ACHN (cell line): ENCODE data around the gene DST.

ENCODE experiments used
- DNase-seq: peaks from one replicate; pipeline ENCODE4 v3.0.0-alpha.2; 2015
- in situ Hi-C: cut with HindIII; loops from 2 replicates; pipeline ENCODE4 v1.10.0; 2017; ENCODE audit warnings: low sequenced_read_pairs, low pct_ligation_motif_present, low pct_unique_long_range_greater_than_20kb

Gene DST

DNA sequence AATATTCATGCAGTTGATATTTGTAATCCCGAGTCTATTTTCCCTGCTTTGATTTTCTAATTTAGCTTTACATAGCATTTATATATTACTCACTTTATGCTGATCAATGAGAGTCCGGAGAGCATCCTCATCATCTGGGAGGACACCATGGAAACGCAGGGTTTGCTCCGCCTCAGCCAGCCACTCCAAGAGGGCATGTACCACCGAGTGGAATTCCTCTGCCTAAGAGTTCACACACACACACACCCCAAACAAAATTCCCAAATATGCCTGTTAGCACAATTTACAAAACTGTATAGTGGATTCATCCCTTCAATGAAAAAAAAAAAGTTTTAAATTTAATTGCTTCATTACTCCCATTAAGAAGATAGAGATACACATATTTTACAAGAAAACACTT, 160.7 kb downstream of the DST start:
- in situ Hi-C loops: no loop called here

DNA sequence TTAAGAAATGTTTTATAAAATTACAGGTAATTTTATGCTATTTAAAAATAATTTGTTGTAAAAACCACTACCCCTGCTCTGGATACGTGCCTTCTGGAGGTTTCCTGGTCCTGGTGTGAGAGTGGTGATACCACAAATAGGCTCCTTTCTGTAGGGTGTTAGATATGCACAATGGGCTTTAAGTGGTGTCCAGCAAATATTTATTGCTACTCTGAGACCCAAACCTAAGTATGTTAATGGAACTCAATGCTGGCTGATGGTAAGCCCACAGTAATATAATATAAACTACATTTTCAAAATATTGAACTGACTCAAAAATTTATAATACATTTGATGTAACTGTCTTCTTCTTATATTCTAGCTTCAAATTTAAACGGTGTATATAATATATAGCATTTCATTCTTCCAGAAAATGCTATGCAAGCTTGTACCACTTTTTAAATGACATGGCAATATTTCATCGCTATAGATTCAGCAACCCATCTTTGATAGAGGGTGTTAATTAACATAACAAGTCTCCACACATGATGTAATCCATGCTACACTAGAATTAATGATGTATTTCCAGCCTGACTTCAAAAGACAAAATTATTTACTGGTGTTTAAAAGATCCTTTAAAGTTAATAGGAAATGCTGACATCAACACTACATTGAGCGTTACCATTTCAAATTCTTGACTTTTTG, 161.9 kb downstream of the DST start:
- DNase-seq: no peak
- in situ Hi-C loops: no loop called here

More for the DNA sequence above, 160.7 kb downstream of the DST start:
- no peak for DNase-seq

DNA sequence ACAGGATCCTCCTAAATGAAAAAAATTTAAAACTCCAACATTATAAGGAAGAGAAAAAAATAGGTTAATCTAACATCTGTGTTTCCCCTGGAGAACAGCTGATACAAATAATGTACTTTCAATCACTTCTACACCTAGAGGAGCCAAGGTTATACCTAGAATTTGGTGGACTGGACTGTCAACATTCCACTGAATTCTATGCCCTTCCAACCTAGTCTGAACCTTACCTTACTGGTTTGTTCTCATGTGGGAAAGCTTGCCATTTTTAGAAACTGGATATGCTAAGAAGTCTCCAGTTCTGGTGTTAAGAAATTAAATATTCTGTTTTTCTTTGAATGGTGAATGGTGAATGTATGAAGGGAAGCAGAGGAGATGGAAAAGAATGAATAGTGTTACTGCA, 162.4 kb downstream of the DST start:
- no peak for DNase-seq
- in situ Hi-C loops: no loop called here

DNA sequence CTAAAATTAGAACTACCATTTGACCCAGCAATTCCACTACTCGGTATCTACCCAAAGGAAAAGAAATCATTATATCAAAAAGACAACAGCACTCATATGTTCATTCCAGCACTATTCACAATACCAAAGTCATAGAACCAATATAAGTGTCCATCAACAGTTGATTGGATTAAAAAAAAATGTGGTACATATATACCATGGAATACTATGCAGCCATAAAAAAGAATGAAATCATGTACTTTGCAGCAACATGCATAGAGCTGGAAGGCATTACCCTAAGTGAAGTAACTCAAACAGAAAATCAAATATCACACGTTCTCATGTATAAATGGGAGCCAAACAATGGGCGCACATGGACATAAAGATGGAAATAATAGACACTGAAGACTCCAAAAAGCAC, 163.3 kb downstream of the DST start:
- in situ Hi-C loops: no loop called here
- DNase-seq: no peak

DNA sequence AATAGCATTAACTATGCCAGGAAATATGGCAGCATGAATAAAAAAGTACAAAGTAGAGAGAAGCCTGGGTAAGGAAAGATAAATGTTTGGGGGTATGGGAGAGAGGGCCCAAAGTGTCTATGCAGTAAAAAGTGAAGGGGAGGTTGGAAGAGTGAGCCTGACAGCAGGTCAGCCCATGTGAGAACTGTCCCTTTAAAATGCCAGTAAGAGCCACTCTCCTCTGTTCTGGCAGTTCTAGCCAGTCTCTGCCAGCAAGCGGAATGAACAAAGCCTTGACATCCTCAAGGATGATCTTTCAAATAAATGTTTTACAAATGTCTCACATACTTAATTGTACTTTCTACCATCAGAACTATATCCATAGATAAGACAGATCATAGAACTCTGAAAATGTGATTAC, 164.5 kb downstream of the DST start:
- no peak for DNase-seq
- in situ Hi-C loops: no loop called here

DNA sequence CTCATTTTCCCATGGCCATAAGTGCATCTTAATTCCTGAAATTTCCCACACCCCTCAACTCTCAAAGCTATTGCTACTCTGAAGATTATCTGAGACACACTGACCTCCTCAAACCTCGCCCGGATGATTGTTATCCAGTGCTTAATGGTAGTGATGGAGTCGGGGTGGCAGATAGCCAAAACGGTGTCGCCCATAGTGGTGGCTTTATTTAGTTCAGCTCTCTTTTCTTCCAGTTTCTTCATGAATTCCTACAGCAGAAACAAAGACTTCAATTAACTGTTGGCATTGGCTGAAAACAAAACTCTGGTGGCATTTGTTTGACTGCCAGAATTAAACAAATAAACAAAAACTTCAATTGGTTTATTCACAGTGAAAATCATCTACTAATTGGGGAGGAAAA, 165.4 kb downstream of the DST start:
- in situ Hi-C loops: no loop called here
- DNase-seq: no peak

DNA sequence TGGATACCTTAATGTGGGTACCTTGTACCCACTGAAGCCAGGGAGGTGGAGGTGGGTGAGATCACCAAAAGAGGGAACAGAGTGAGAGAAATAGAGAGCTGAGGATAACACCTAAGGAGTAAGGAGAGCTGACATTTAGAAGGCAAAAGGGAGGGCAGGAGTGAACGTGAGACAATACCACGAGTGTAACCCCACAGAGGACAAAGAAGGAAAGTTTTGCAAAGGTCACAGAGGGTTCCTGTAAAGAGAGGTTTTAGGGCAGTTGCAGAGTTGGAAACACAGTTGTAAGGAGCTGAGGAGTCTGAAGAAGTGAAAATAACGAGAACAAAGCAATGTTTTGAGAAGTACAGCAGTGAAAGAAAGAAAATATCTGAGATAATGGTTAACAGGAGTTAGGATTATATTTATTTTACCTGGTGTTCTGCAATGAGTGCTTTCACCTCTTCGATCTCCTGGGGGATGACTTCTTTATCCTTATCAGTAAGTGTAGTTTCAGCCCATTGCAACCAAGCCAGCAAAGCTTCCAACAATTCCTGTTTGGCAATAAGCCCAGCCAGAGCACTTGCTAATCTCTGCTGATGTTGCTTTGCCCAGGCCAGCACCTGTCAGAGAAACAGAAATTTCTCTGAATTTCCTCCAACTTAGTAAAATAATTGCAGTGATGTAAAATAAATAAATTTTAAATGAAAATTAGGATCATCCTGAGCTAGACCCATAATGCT, 166.8 kb downstream of the DST start:
- in situ Hi-C loops: no loop called here
- DNase-seq: peak; percentile 42

DNA sequence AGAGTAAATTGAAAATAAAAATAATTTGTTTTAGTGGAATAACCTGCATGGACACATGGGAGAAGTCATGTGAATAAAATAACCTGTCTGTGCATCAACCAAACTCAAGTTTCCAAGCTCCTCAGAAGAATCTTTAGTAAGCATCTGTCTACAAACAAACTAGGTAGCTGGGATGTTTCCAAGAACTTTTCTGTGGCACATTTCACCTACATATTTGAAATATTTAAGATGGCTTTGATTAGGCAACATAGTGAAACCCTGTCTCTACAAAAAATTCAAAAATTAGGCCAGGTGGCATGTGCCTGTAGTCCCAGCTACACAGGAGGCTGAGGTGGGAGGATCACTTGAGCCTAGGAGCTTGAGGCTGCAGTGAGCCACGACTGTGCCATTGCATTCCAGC, 168.2 kb downstream of the DST start:
- in situ Hi-C loops: loop anchor here (25.0 kb wide), 1 partner anchor 112 kb away; no protein-coding TSS in a partner anchor
- no peak for DNase-seq

DNA sequence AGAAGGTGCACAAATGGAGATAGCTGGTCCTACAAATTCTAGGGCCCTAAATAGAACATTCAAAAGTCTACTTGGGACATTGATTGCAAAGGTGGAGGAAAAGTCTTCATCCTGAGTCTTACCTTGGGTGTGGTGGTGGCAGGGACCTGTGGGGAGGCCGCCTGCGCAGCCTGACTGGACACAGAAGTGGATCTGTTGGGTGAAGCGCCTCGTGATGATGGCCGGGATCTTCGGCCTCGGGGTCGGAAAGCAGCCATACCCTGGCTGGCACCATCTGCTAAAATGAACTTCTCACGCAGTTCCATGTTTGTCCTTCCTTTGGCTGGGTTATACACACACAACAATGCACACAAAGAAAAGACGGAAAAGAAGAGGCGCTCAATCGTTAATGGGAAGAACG, 179.2 kb downstream of the DST start:
- in situ Hi-C loops: loop anchor here (25.0 kb wide), 1 partner anchor 101 kb away; no protein-coding TSS in a partner anchor
- no peak for DNase-seq

DNA sequence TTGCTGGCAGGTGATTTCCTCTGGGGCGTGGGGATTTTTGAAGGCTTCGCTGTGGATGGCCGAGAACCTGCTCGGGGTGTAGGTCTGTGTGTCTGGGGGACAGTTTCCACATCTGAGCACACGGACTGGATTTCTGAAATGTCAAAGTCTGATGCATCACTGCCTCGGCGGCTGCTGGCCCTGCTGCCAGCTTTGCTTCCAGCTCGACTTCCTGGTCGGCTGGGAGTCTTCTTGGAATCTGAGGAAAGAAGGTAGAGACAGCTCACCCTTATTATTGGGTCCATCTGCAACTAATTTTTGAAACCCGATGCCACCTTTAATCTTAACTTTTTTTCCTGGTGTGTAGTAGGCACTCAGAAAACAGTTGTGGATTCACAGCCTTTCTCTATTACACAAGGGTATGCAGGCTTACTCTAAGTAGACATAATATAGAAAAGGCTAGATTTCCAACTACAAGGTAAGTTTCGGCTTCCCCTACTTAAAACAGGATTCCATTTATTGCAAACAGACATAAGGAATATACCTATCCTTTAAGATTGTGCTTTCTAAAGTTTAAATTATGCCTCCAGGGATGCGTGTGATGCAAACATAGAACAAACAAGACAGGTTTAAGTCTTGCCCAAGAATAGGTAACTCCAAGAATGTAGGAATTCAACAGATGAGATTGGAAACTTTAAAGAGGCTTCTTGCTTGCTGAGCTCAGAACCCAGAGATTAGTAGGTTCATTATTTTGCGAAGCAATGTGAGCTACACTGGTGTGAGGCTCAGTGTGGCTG, 183.5 kb downstream of the DST start:
- in situ Hi-C loops: loop anchor here (25.0 kb wide), 1 partner anchor 97 kb away; no protein-coding TSS in a partner anchor
- no peak for DNase-seq

DNA sequence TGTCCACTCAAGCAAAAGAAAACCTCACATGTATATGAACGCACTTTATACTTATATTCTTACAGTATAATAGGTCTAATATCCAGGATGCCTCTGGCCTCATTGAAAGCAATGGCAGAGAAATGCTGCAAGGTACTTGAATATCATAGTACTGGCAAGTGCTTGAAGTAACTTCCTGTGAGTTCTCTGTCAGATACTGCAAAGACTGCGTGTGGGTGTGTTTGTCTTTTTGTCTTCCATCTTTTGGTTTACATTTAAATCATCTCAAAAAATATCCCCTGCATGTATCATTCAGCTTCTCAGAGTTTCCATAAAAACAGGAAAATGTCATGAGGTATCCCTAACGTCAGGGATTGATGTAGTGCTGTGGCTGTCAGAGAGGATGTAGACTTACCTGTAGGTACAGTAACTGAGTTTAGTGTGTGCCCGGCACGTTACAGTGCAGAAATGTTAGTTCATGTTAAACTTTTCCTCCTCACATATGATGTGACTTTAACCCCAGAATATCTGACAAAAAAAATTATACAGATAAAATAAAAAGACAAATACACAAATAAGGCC, 184.3 kb downstream of the DST start:
- DNase-seq: no peak
- in situ Hi-C loops: loop anchor here (25.0 kb wide), 1 partner anchor 96 kb away; no protein-coding TSS in a partner anchor

DNA sequence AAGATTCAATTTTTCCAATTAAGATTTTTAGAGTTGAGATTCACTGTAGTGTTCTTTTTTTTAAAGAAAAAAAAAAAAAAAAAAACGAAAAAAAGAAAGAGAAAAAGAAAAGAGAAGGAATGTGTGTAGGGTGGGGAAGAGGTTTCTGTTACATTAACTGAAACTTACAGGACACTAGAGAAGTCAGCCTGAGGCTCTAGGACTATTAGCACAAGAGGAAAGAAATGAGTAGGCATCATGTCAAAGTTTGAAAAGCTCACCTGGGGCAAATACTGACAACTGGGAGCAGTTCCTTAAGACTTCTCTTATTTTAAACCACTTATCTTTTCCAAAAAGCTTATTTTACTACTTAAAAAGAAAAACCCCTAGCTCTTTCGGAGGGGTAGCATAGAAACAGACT, 185.9 kb downstream of the DST start:
- DNase-seq: no peak
- in situ Hi-C loops: loop anchor here (25.0 kb wide), 1 partner anchor 94 kb away; no protein-coding TSS in a partner anchor

DNA sequence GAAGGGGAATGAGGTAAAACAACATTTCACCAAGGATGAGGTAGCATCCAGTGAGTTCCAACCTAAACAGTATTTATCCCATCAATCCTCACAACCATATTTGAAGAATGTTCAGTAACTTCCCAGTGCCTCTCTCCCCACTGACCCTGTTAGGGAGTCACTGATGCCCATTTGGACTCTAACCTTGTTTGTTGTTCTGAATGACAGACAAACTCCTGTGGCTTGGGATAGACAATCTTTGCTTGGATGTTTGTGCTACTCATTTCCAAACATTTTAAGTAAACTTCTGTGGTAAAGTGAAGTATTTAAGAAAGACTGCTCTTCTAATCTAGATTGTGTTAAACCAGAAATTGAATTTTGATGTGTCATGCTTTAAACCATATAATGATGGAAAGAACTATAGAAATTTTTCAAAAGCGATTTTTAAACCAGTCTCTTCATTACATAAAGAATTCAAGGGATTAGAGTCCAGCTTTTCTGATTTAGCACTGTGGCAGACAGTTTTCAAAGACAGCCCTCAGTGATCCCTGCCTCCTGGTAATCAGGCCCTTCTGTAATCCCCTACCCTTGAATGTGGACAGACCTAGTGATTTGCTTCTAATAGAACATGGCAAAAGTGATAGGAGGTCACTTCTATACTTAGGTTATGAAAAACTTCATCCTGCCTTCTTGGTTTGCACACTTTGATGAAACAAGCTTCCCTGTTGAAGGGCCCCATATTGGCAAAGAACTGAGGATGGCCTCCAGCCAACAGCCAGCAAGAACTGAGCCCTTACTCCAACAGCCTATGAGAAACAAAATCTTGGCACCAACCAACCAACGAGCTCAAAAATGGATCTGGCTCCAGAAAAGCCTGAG, 191.6 kb downstream of the DST start:
- in situ Hi-C loops: loop anchor here (25.0 kb wide), 1 partner anchor 89 kb away; no protein-coding TSS in a partner anchor
- no peak for DNase-seq

DNA sequence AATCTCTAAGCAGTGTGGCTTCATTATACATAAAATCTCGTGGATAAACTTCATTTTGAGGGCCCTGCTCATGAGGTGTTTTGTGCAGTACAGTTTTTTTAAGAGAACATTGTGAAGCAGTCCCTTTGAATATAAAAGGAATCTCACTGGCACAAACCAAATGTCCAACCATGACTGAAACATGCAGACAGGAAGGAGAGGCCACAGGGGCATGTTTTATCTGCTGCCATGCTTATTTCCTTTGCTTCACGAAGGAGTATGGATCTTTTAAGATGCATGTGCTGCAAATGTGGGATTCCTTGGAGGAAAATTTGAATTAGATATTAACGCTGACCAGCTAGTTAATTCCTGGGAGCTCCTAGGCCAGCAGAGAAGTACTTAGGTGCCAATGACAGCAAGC, 192.3 kb downstream of the DST start:
- no peak for DNase-seq
- in situ Hi-C loops: loop anchor here (25.0 kb wide), 1 partner anchor 88 kb away; no protein-coding TSS in a partner anchor

DNA sequence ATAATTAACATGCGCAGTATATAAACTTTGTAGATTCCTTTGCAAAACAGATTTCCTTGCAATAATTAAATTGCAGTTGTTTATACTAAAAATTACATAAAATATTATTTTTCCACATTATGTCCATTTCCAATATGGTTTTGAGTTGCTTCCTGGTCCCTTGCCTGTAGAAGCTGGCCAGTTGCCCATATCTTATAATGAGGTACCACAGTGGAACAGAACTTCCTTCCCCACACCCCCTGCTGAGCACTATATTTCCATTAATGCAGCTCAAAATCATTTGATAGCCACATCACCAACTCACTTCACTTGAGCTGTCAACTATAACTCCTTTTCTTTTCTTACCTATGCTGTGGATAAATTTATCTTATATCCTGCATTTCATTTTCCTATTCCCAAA, 194.6 kb downstream of the DST start:
- no peak for DNase-seq
- in situ Hi-C loops: no loop called here

DNA sequence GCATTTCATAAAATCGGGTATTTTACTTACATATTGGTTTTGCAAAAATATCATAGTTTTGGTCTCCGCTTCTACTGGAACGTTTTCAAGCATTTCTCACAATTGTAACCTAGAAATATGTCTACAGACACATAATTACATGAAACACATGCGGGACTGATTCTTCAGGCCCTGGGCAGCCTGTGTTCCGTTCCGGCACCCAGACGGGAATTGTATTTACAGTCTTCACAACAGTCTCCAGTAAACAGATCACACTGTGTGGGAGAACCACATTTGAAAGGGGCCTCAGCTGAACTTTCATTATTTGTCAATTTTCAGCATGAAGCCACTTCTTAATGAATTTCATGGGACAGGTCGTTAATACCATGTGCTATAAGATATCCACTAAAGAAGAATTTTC, 196.9 kb downstream of the DST start:
- no peak for DNase-seq
- in situ Hi-C loops: no loop called here

DNA sequence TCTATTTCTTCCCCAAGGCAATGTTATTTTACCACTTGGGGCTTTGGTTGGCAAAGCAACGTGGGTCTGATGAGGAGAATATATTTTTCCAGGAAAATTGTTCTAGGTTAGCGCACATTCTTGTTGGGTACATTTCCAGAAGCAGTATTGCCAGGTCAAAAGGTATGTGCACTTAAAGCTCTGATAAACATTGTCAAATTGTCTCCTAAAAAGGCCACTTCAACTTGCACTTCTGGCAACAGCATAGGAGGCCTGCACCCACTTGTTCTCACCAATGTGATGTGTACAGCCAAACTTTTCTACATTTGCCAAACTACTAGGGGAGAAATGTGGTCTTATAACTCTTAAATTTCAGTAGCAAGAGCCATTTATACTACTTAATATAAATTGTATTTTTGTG, 197.8 kb downstream of the DST start:
- in situ Hi-C loops: no loop called here
- DNase-seq: no peak

DNA sequence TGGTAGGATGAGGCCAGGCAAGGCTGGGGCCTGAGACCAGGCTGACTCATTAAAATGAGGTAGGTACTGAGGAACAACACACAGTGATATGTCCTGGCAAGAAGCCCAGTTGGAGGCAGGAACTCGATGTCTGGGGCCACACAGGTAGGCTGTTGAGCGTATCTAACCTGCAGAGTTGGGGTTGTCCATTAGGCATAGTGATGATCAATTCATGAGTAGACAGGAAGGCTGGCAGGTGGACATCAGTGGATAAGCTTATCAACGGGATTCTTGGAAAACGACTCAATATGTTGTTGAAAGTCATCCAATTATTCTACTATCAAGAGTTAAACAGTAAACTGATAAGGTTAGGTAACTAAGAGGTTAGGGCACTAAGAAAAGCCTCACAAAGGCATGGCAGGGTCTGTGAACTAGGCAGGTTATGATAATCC, 202.1 kb downstream of the DST start:
- in situ Hi-C loops: no loop called here
- DNase-seq: no peak
